B cell (primary cell): ENCODE measurements around the gene CCDC6. TPM values are rescaled to one million over a fixed set of nuclear protein-coding genes. Genes with fewer than 3 reads are reported as not detected.

ENCODE experiments used
- ATAC-seq: fragments of 200-7000 bp; cut with Tn5 transposase; one replicate; pipeline ENCODE4 v1.10.0; 2021; ENCODE audit warnings: low read depth, mild to moderate bottlenecking, moderate number of reproducible peaks, moderate library complexity
- CTCF ChIA-PET: fragments of 350-600 bp; sonication (Branson Sonifier 250); formaldehyde crosslinking; loops from one replicate; lab custom pipeline; 2021; ENCODE audit warnings: antibody characterized with exemption, inconsistent platforms; lab: Charles Lee
- POLR2A ChIA-PET: fragments of 350-600 bp; sonication (Branson Sonifier 250); formaldehyde crosslinking; loops from one replicate; lab custom pipeline; 2021; ENCODE audit warnings: antibody characterized with exemption; lab: Charles Lee
- DNase-seq: peaks from one replicate; pipeline ENCODE4 v3.0.0; 2013
- H2AFZ ChIP-seq: 2 replicates; pipeline ENCODE4 v1.6.1; 2012; ENCODE audit warnings: mild to moderate bottlenecking, low read depth, low read length; ENCODE audit not compliant: insufficient read depth, poor library complexity, severe bottlenecking
- H3K27ac ChIP-seq, 2 donors: 1 replicate in 1 of 2; 2 replicates in 1 of 2; pipeline ENCODE4 v1.5.1; 2012 to 2013; ENCODE audit warnings: low read length in 2 of 2, mild to moderate bottlenecking in 2 of 2, moderate library complexity in 1 of 2
- H3K27me3 ChIP-seq, 4 experiments: fragments of 200-600 bp in 1 of 4; sonication (generic) in 1 of 4; replicated peaks in 1 of 4; 1 replicate in 2 of 4; 2 replicates in 2 of 4; pipeline versions ENCODE4 v1.6.1 to v1.7.0; 2013 to 2016; ENCODE audit warnings: low read length in 3 of 4, mild to moderate bottlenecking in 2 of 4, mixed read lengths in 1 of 4, moderate library complexity in 1 of 4; ENCODE audit not compliant: insufficient read depth in 4 of 4, control insufficient read depth in 3 of 4; ENCODE audit errors: control extremely low read depth in 1 of 4
- H3K36me3 ChIP-seq, 2 experiments: replicated peaks in 1 of 2; 1 replicate in 1 of 2; 2 replicates in 1 of 2; pipeline versions ENCODE4 v1.6.1 to v1.7.1; 2013; ENCODE audit warnings: low read length in 1 of 2; ENCODE audit not compliant: insufficient read depth in 2 of 2, control insufficient read depth in 1 of 2; ENCODE audit errors: control extremely low read depth in 1 of 2, extremely low read depth in 1 of 2
- H3K4me1 ChIP-seq, 2 donors: fragments of 200-600 bp in 1 of 2; sonication (generic) in 1 of 2; 1 replicate in 1 of 2; 2 replicates in 1 of 2; pipeline versions ENCODE4 v1.5.1 to v1.6.1; 2013 to 2017; ENCODE audit warnings: low read length in 2 of 2; ENCODE audit not compliant: control insufficient read depth in 2 of 2, insufficient read depth in 2 of 2
- H3K4me2 ChIP-seq: replicated peaks from 2 replicates; pipeline ENCODE3; 2012; ENCODE audit warnings: mild to moderate bottlenecking, low read depth, low read length; ENCODE audit not compliant: poor library complexity, severe bottlenecking
- H3K4me3 ChIP-seq, 5 experiments: fragments of 200-600 bp in 1 of 5; sonication (generic) in 1 of 5; 1 replicate in 3 of 5; 2 replicates in 2 of 5; pipeline versions ENCODE4 v1.5.1 to v1.7.0; 2011 to 2016; ENCODE audit warnings: low read length in 4 of 5, mild to moderate bottlenecking in 4 of 5, low read depth in 2 of 5, control low read depth in 1 of 5, moderate library complexity in 1 of 5; ENCODE audit not compliant: insufficient read depth in 1 of 5; ENCODE audit errors: control extremely low read depth in 1 of 5, extremely low read depth in 1 of 5
- H3K79me2 ChIP-seq: fragments of 200-600 bp; sonication (generic); one replicate; pipeline ENCODE4 v1.6.0; 2016; ENCODE audit warnings: low read length; ENCODE audit not compliant: control insufficient read depth, insufficient read depth
- H3K9ac ChIP-seq: fragments of 200-600 bp; sonication (generic); 2 replicates; pipeline ENCODE4 v1.6.1; 2017; ENCODE audit warnings: mild to moderate bottlenecking, low read length, moderate library complexity
- H3K9me3 ChIP-seq, 3 donors: one replicate each; pipeline versions ENCODE4 v1.6.1 to v1.7.1; 2013; ENCODE audit warnings: low read length in 2 of 3; ENCODE audit not compliant: control insufficient read depth in 2 of 3, insufficient read depth in 1 of 3; ENCODE audit errors: control extremely low read depth in 1 of 3
- H4K20me1 ChIP-seq: 2 replicates; pipeline ENCODE4 v1.6.0; 2012; ENCODE audit warnings: mild to moderate bottlenecking, low read length; ENCODE audit not compliant: insufficient read depth, control insufficient read depth, poor library complexity, severe bottlenecking
- H3K27ac Mint-ChIP-seq: one replicate; pipeline ENCODE4 v1.8.0; 2021; ENCODE audit warnings: mixed read lengths
- H3K27me3 Mint-ChIP-seq: one replicate; pipeline ENCODE4 v1.8.0; 2021; ENCODE audit warnings: mixed read lengths
- H3K4me1 Mint-ChIP-seq: one replicate; pipeline ENCODE4 v1.8.0; 2021; ENCODE audit warnings: mixed read lengths
- H3K4me3 Mint-ChIP-seq: one replicate; pipeline ENCODE4 v1.8.0; 2021; ENCODE audit warnings: mixed read lengths
- H3K9me3 Mint-ChIP-seq: one replicate; pipeline ENCODE4 v1.8.0; 2022; ENCODE audit warnings: mixed read lengths; ENCODE audit not compliant: insufficient read depth
- CTCF ChIP-seq: fragments of 200-600 bp; IDR thresholded peaks from one replicate; pipeline ENCODE4 v1.8.0; 2022; ENCODE audit warnings: antibody characterized with exemption, mild to moderate bottlenecking
- EZH2 ChIP-seq: IDR thresholded peaks from 2 replicates; pipeline ENCODE4 v1.6.1; 2012; ENCODE audit warnings: borderline replicate concordance, low read depth, mild to moderate bottlenecking, moderate library complexity, low read length; ENCODE audit not compliant: insufficient read depth, poor library complexity, severe bottlenecking
- WGBS: methylation state at CpG from one replicate; pipeline ENCODE4 v1.1.5; 2013; ENCODE audit warnings: missing lambda C conversion rate; ENCODE audit not compliant: insufficient coverage; 5-methylcytosine and 5-hydroxymethylcytosine counted together
- intact Hi-C: fragments of 100-400 bp; cut with micrococcal nuclease; formaldehyde crosslinking; loops from one replicate; pipeline ENCODE4 v1.10.0; 2022
- polyA plus RNA-seq: library from polyadenylated mRNA; depleted of rRNA; stranded (reverse); fragments of >200 nt; gene quantifications from 2 replicates; pipeline ENCODE4 v1.2.3, GENCODE V29; 2012
- total RNA-seq, 2 donors: library from RNA; stranded (reverse); fragments of 120-200 nt in 1 of 2; gene quantifications; 1 replicate in 1 of 2; 2 replicates in 1 of 2; pipeline versions ENCODE4 v1.2.3 to v1.2.4, GENCODE V29; 2013 to 2022

CCDC6 gene
- total and polyA plus RNA-seq, 2 donors (not counting 1 experiment from before 2014, with no cell fraction given): 18.2 to 30.1 TPM

DNA sequence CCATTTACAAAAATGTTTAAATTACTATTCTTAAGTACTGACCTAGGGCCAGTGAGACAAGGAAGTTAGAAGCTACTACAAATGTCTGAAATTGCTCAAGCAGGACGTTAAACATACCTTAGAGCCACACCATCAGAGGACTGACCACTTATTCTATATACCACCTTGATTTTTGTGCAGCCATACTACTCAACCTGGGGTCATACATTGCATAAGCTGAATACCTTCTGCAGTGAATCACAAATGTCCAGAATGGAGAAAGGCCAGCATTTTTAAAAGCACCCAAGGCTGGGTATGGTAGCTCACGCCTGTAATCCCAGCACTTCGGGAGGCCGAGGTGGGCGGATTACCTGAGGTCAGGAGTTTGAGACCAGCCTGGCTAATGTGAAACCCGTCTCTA is 131.9 kb downstream of the CCDC6 start:
- no peak for TF ChIP-seq EZH2
- no peak for TF ChIP-seq CTCF
- Histone ChIP-seq H2AFZ (no peak overlapping the region), H3K9ac (no peak overlapping the region), H3K4me2 (no peak overlapping the region), H3K79me2 (no peaks in the 10 kb centered on the region), H3K27ac (no peak overlapping the region), H3K36me3 (no peaks in the 10 kb centered on the region), H4K20me1 (no peaks in the 10 kb centered on the region), H3K9me3 (peaks cover 0 to 12% (median 0%) of the 10 kb centered on the region in 3 donors), H3K4me3 (no peak overlapping the region), H3K27me3 (no peaks in the 10 kb centered on the region), H3K4me1 (no peaks in the 10 kb centered on the region)
- Mint-ChIP-seq H3K4me1 (no peaks in the 10 kb centered on the region), H3K4me3 (no peak overlapping the region), H3K27me3 (peaks cover 7% of the 10 kb centered on the region), H3K27ac (no peak overlapping the region), H3K9me3 (peaks cover 8% of the 10 kb centered on the region)
- CTCF ChIA-PET: no interaction called here
- POLR2A ChIA-PET: interaction anchor here (0.5 kb wide), 1 partner anchor 116 kb away, joined by 3 read pairs; no protein-coding TSS in a partner anchor
- intact Hi-C loops: no loop called here
- DNase-seq: no peak
- no peak for ATAC-seq
- 94% methylated on average over 6 of the region's 6 CpGs for WGBS

DNA sequence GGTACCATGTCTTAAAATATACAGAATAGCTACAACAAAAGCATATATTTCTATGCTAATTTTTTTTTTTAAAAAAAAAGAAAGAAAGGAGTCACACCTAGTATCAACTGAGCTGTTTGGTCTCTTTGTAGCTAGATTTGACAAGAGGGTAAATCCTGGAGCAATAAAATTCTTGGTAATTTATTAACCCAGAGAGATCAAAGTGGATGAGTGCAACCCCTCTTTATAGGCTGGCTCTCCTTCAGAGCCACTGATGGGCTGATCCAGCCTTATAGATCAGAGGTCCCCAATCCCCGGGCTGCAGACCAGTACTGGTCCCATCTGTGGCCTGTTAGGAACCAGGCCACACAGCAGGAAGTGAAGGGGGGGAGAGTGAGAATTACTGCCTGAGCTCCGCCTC is 133.3 kb downstream of the CCDC6 start:
- Histone ChIP-seq H3K9me3 (peaks cover 0 to 12% (median 0%) of the 10 kb centered on the region in 3 donors), H4K20me1 (no peaks in the 10 kb centered on the region), H3K27me3 (no peaks in the 10 kb centered on the region), H3K9ac (no peak overlapping the region), H2AFZ (no peak overlapping the region), H3K4me3 (no peak overlapping the region), H3K27ac (no peak overlapping the region), H3K4me1 (no peaks in the 10 kb centered on the region), H3K79me2 (no peaks in the 10 kb centered on the region), H3K36me3 (no peaks in the 10 kb centered on the region), H3K4me2 (no peak overlapping the region)
- intact Hi-C loops: no loop called here
- no peaks in the 10 kb centered on the region for H3K4me1 Mint-ChIP-seq
- ChIA-PET POLR2A (no interaction called here), CTCF (interaction anchor here (0.6 kb wide), 1 partner anchor 238 kb away, joined by 3 read pairs; no protein-coding TSS in a partner anchor)
- H3K27ac Mint-ChIP-seq: no peak overlapping the region
- no peak for DNase-seq
- H3K4me3 Mint-ChIP-seq: no peak overlapping the region
- peaks cover 8% of the 10 kb centered on the region for H3K9me3 Mint-ChIP-seq
- 100% methylated on average over 1 of the region's 2 CpGs for WGBS
- TF ChIP-seq EZH2 (no peak), CTCF (no peak)
- H3K27me3 Mint-ChIP-seq: peaks cover 7% of the 10 kb centered on the region
- no peak for ATAC-seq
